TTC549 (cell line): ENCODE measurements around the gene TST.

ENCODE experiments used
- FAIRE-seq: peaks from 2 replicates; lab custom pipeline; 2012; peaks lifted over from hg19 to GRCh38; lab: Jason Lieb, UNC

The TST gene

GRCh38 chr22:37053310-37054055, 34.2 kb upstream of the TST start:
- no peak for FAIRE-seq

- FAIRE-seq = no peak
Observed at GRCh38 chr22:37052386-37053309, 33.4 kb upstream of the TST start.

GRCh38 chr22:37051391-37052385, 32.4 kb upstream of the TST start, which contains the start of gene KCTD17:
Gene KCTD17 (plus strand): TSS chr22:37051742. CDS start chr22:37051761, 19 bp downstream.
- FAIRE-seq = no peak

- FAIRE-seq = no peak
Observed at GRCh38 chr22:37050913-37051312, 31.7 kb upstream of the TST start.

GRCh38 chr22:37049224-37049623, 30.0 kb upstream of the TST start:
- no peak for FAIRE-seq

- no peak for FAIRE-seq
Observed at GRCh38 chr22:37048133-37048532, 28.9 kb upstream of the TST start.

- no peak for FAIRE-seq
Observed at GRCh38 chr22:37047006-37047405, 27.8 kb upstream of the TST start.

- no peak for FAIRE-seq
Observed at GRCh38 chr22:37046589-37046988, 27.3 kb upstream of the TST start.

- FAIRE-seq = no peak
Observed at GRCh38 chr22:37045958-37046357, 26.7 kb upstream of the TST start.

GRCh38 chr22:37044634-37045625, 25.7 kb upstream of the TST start:
- FAIRE-seq = no peak

- no peak for FAIRE-seq
Observed at GRCh38 chr22:37043828-37044538, 24.7 kb upstream of the TST start.

GRCh38 chr22:37043209-37043827, 24.1 kb upstream of the TST start:
- FAIRE-seq = no peak

- no peak for FAIRE-seq
Observed at GRCh38 chr22:37039466-37039865, 20.2 kb upstream of the TST start.

- FAIRE-seq = no peak
Observed at GRCh38 chr22:37037669-37038068, 18.4 kb upstream of the TST start.

GRCh38 chr22:37036655-37037377, 17.6 kb upstream of the TST start:
- no peak for FAIRE-seq

GRCh38 chr22:37033605-37034430, 14.6 kb upstream of the TST start:
- no peak for FAIRE-seq

- no peak for FAIRE-seq
Observed at GRCh38 chr22:37032535-37033460, 13.6 kb upstream of the TST start.
